NCI-H2107 treated with DMSO at 0.1 percent for 48 hours (cell line): ENCODE results near the gene BPNT1.
"Not testable (repeated sequence)": the region's sequence is repeated elsewhere in the genome, so short reads cannot be mapped to it uniquely, and the experiment has no call there.

ENCODE experiments used
- DNase-seq: peaks from one replicate; lab custom pipeline; 2025; ENCODE audit not compliant: unreplicated experiment; lab: John Stamatoyannopoulos, UW

The BPNT1 gene

DNA sequence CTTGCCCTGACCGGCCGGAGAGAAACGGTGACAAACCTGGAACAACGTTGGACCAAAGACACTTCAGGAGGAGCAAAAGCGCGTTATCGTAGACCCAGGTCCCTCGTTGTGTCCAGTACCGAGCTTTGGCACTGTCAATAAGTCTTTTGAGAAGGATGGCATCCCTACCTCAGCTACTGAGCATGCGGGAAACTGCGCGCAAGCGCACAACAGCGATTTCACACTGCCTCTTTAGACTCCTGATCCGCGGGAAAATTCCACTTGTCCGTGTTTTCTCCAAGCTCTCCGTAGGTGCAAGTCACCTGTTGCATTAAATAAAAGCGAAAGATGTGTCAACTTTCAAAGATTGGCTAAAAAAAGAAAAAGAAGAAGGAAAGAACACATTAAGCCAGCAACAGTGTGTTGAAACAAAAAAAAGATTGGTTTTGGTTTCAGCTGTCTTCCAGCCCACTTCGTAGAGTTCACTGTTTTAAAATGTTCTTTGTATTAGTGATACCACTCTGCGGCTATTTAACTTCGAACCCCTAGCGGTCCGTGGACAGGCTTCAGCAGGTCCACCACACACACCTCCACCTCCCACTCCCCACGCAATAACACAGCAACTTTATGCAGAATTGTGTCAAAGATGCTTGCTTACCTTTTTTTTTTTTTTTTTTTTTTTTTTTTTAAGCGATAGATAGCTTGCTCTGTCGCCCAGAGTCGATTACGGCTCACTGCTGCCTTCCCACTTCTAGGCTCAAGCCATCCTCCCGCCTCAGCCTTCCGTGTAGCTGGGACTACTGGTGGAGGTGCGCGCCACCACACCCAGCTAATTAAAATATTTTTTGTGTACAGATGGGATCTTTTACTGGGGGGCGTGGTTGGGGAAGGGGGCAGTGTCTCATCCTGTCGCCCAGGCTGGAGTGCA, at the start of gene BPNT1:
Gene BPNT1 (minus strand): TSS at position 139 of the 907 bp plus-strand sequence. CDS start 9,942 bp downstream, outside the sequence.
- peak; percentile 97 for DNase-seq

GRCh38 chr1:220137019-220137786, 47.6 kb upstream of the BPNT1 start:
- no peak for DNase-seq

DNA sequence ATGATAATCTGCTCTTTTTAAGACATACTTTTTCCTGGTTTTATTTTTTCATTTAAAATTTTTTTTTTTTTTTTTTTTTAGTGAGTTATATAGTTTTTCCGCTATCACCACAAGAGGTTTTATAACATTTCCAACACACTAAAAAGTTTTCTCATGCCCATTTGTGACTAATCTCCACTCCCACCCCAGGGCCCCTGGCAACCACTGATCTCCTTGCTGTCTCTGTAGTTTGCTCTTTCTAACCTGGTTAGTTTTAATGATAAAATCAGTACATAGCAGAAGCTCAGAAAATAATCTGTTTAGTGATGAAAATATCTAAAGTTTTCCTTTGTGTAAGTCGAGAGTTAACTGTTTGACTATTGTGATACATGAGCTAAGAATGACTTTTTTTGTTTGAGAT, 46.2 kb upstream of the BPNT1 start:
- no peak for DNase-seq

- DNase-seq: no peak
Observed at GRCh38 chr1:220129479-220130210, 40.1 kb upstream of the BPNT1 start.

- no peak for DNase-seq
Observed at GRCh38 chr1:220127076-220127475, 37.5 kb upstream of the BPNT1 start.

GRCh38 chr1:220124542-220124941, 35.0 kb upstream of the BPNT1 start:
- DNase-seq: no peak

DNA sequence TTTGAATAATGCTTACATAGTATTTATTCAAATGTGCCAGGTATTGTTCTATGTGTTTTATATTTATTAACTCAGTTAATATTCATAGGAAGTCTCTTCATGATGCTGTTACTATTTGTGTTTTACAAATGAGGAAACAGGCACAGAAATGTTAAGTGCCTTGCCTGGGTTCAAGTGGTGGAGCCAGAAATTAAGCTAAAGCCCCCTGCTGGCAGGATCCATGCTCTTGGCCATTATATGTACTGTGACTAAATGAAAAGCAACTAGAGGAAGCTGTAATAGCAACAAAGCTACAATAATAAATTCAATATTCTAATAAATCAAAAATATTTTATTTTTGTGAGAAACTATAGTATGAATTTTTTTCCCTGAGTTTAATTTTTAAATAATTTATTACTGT, 34.3 kb upstream of the BPNT1 start:
- no peak for DNase-seq

GRCh38 chr1:220123066-220123465, 33.5 kb upstream of the BPNT1 start:
- no peak for DNase-seq

DNA sequence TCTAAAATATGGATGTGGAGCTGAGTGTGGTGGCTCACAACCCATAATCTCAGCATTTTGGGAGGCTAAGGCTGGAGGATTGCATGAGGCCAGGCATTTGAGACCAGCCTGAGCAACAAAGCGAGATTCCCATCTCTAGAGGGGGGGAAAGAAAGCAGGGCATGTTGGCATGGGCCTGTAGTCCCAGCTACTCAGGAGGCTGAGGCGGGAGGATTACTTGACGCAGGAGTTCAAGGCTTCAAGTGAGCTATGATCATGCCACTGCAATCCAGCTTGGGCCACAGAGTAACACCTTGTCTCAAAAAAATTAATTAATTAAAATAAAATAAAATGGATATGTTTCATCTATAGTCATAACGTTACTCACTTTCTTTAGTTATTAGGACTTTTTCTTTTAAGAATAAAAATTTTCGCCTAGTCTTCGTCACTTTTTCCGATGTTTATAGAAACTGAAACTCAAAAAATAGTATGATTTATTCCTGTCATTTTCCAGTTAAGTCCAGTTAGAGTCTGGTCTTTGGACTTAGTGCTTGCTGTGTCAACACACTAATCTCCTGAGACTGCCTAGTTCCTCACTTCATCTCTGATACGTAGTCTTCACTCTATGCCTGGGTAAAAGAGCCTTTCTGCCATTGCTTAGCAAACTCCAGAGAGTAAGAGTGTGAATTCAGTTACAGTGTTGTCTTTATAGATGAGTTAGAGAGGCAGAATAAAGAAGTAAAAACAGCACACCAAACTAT, 32.4 kb upstream of the BPNT1 start:
- DNase-seq: no peak

DNA sequence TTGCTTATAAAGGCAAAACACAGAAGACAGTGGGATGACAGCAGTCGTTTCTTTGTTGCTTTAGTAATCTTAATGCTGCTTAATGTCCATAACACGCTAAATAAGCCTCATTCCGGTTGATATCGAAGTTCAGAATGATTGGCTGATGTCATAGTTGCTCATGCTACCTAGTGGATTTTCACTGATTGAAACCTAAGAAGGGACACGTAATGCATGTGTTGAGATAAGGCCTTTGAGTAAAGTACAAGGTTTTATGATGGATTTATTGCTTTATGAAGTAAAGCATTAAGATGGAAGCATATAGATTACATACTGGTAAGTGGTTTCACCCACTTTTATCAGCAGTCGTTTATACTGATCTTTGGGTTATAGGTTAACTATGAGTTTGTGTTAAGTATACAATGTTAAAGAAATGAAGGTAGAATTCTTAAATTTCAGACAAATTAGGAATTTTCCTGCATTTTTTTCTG, 29.5 kb upstream of the BPNT1 start:
- no peak for DNase-seq

- DNase-seq: no peak
Observed at GRCh38 chr1:220113136-220113695, 23.6 kb upstream of the BPNT1 start.

DNA sequence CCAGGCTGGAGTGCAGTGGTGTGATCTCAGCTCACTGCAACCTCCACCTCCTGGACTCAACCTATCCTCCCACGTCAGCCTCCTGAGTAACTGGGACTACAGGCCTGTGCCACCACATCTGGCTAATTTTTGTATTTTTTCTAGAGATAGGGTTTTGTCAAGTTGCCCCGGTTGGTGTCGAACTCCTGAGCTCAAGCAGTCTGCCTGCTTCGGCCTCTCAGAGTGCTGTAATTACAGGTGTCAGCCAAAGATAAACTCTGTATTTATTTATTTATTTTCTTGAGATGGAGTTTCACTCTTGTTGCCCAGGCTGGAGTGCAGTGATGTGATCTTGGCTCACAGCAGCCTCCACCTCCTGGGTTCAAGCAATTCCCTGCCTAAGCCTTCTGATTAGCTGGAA, 23.0 kb upstream of the BPNT1 start:
- DNase-seq: not testable (repeated sequence)

DNA sequence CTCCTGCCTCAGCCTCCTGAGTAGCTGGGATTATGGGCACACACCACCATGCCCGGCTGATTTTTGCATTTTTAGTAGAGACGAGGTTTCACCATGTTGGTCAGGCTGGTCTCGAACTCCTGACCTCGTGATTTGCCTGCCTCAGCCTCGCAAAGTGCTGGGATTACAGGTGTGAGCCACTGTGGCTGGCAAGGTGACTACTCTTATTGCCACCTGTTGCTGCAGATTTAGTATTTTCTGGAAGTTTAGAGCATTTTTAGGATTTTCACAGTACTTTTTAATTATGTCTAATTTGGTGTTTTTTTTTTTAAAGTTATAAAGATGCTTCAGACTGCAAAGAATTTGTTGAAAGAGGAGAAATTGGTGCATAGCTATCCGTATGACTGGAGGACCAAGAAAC, 20.9 kb upstream of the BPNT1 start:
- not testable (repeated sequence) for DNase-seq

DNA sequence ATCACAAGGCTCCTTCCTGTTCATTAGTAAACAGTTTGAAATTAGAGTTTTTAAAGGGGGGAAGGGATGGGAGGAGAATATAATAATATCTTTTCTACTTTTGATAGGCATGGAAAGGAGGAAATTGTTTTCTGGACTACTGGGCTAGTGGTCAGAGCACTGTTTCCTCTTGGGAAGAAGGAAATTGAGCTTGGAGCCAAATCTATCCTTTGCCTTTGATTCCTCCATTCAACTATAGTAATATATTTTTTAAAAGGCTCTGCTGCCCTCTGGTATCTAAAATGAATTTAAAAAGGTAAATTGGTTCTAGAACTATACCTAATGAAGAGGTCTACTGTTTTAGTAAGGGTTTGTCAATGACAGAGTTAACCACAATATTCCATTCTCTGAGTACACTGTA, 10.2 kb upstream of the BPNT1 start:
- DNase-seq: no peak

GRCh38 chr1:220094016-220094911, 4.7 kb upstream of the BPNT1 start, which contains the start of gene IARS2:
TSS of gene IARS2 (plus strand) at chr1:220094132. CDS start at chr1:220094217, 85 bp downstream.
- DNase-seq: peak; percentile 67

DNA sequence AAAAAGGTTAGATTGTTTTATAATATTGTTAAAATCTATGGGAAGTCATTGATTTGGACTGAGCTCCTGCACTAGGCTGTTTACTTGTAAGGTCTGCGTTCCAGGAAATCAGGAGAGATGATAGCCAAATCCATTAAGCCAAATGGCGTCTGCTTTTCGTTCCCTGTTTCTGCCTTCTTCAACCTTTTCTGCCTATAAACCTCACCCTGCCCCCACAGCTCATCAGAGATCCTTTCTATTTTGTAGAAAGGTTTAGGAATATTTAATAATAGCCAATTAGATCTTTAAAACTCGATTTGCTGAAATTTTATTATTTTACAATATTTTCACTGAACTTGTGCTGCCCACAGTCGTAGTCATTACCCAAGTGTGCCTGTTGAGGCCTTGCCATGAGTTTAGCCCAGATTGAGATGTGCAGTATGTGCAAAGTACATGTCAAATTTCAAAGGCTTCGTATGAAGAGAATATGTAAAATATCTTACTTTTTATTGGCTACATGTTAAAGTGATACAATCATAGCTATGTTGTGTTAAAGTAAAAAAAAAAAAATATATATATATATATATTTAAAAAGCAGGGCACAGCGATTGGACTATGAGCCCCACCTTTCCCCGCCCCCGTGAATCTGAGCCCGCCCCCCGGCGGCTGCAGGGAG, 3.9 kb upstream of the BPNT1 start:
- DNase-seq: no peak

- no peak for DNase-seq
Observed at GRCh38 chr1:220092694-220093093, 3.1 kb upstream of the BPNT1 start.

GRCh38 chr1:220086261-220086686, 3.3 kb downstream of the BPNT1 start:
- not testable (repeated sequence) for DNase-seq

- DNase-seq: no peak
Observed at GRCh38 chr1:220084460-220084859, 5.1 kb downstream of the BPNT1 start.
